Loucy (cell line): ENCODE results near the gene RNU1-1.
"Not testable (repeated sequence)": the region's sequence is repeated elsewhere in the genome, so short reads cannot be mapped to it uniquely, and the experiment has no call there.

Experiments used
- CTCF ChIP-seq: fragments of 200-600 bp; sonication (generic); conservative IDR thresholded peaks from 2 replicates; pipeline ENCODE4 v1.5.1; 2014; ENCODE audit warnings: mild to moderate bottlenecking, antibody characterized with exemption, low read length
- EZH2phosphoT487 ChIP-seq: fragments of 200-600 bp; IDR thresholded peaks from 2 replicates; pipeline ENCODE4 v1.6.1; 2018; ENCODE audit warnings: antibody characterized with exemption, mild to moderate bottlenecking, moderate library complexity, borderline replicate concordance

DNA sequence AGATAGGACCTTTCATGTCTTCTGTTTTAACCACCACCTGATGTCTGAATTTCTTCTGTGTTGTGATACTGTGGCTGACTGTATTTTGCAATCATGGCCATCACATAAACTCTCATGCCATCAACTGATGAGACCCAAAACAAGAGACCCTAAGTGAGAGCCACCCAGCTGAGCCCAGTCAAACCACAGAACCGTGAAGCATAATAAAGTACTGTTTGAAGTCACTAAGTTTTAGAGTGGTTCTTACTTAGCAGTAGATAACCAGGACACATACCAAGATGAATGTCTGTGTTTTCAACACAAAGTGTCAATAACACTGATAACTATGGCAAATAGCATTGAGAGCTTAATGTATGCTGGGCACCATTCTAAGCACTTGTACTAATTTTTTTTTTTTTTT, 35.5 kb upstream of the RNU1-1 start:
- TF ChIP-seq CTCF, EZH2phosphoT487: not testable (repeated sequence)
